GM12878 (cell line): ENCODE measurements around the gene OMG. TPM values are rescaled to one million over a fixed set of nuclear protein-coding genes. Genes with fewer than 3 reads are reported as not detected.
"Not testable (repeated sequence)": the region's sequence is repeated elsewhere in the genome, so short reads cannot be mapped to it uniquely, and the experiment has no call there.

Source experiments
- ATAC-seq: fragments of 200-7000 bp; cut with Tn5 transposase; 3 replicates; pipeline ENCODE4 v1.9.1; 2020; ENCODE audit warnings: mild to moderate bottlenecking, moderate library complexity
- BruUV-seq: library from RNA; stranded (reverse); fragments of 400-500 nt; replicated peaks from 2 replicates; lab custom pipeline; 2021; lab: Mats Ljungman, UMichigan
- CTCF ChIA-PET: fragments of 300-600 bp; sonication (Branson Sonifier 250); formaldehyde crosslinking; extraction: SDS; loops from one replicate; lab custom pipeline; 2021; ENCODE audit warnings: inconsistent platforms; lab: Yijun Ruan, JAX
- POLR2A ChIA-PET: fragments of 350-600 bp; formaldehyde crosslinking; extraction: SDS; loops from one replicate; lab custom pipeline; 2021; ENCODE audit warnings: inconsistent platforms; lab: Charles Lee
- RAD21 ChIA-PET: fragments of 300-600 bp; sonication (Branson Sonifier 250); formaldehyde crosslinking; loops from one replicate; lab custom pipeline; 2023; ENCODE audit warnings: antibody characterized with exemption; ENCODE audit not compliant: unreplicated experiment; lab: Charles Lee
- SMC1A ChIA-PET: fragments of 300-600 bp; sonication (Branson Sonifier 250); formaldehyde crosslinking; loops from one replicate; lab custom pipeline; 2023; ENCODE audit not compliant: unreplicated experiment, uncharacterized antibody; lab: Charles Lee
- DNase-seq: peaks from one replicate; pipeline ENCODE4 v3.0.0-alpha.2; 2011; ENCODE audit warnings: low read depth, low spot score
- FAIRE-seq: peaks from 3 replicates; lab custom pipeline; 2011; peaks lifted over from hg19 to GRCh38; lab: Jason Lieb, UNC
- H2AFZ ChIP-seq: 2 replicates; pipeline ENCODE4 v1.6.0; 2011; ENCODE audit warnings: low read depth, low read length, control low read depth; ENCODE audit not compliant: control insufficient read depth
- H3K27ac ChIP-seq: 2 replicates; pipeline ENCODE4 v1.5.1; 2011; ENCODE audit warnings: control low read depth; ENCODE audit not compliant: control insufficient read depth, insufficient read depth
- H3K27me3 ChIP-seq, 2 experiments: replicated peaks in 1 of 2; 2 replicates each; pipeline versions ENCODE4 v1.6.0 to v1.6.1; 2011; ENCODE audit warnings: low read length in 1 of 2; ENCODE audit not compliant: control insufficient read depth in 2 of 2, insufficient read depth in 2 of 2
- H3K36me3 ChIP-seq, 2 experiments: 2 replicates each; pipeline ENCODE4 v1.5.1; 2011; ENCODE audit warnings: low read length in 1 of 2; ENCODE audit not compliant: control insufficient read depth in 2 of 2, insufficient read depth in 2 of 2
- H3K4me1 ChIP-seq: 2 replicates; pipeline ENCODE4 v1.6.1; 2011; ENCODE audit warnings: mild to moderate bottlenecking, low read length, moderate library complexity, mixed read lengths; ENCODE audit not compliant: control insufficient read depth, insufficient read depth
- H3K4me2 ChIP-seq: 2 replicates; pipeline ENCODE4 v1.6.0; 2011; ENCODE audit warnings: control low read depth; ENCODE audit not compliant: control insufficient read depth, insufficient read depth
- H3K4me3 ChIP-seq: fragments of 200-600 bp; sonication (generic); 2 replicates; pipeline ENCODE4 v1.5.1; 2016
- H3K79me2 ChIP-seq: 2 replicates; pipeline ENCODE4 v1.6.0; 2011; ENCODE audit warnings: low read length; ENCODE audit not compliant: control insufficient read depth, insufficient read depth
- H3K9ac ChIP-seq: 2 replicates; pipeline ENCODE4 v1.8.0; 2011; ENCODE audit warnings: low read length, control low read depth, mixed read lengths; ENCODE audit not compliant: control insufficient read depth, insufficient read depth
- H3K9me3 ChIP-seq: replicated peaks from 3 replicates; pipeline ENCODE4 v1.5.1; 2011; ENCODE audit warnings: mild to moderate bottlenecking, low read length; ENCODE audit not compliant: control insufficient read depth, insufficient read depth
- H4K20me1 ChIP-seq: 2 replicates; pipeline ENCODE4 v1.6.0; 2011; ENCODE audit not compliant: control insufficient read depth, insufficient read depth
- CHD1 ChIP-seq: IDR thresholded peaks from 2 replicates; pipeline ENCODE4 v1.6.1; 2012; ENCODE audit warnings: low read depth, low read length, improper control_type of control experiment
- CTCF ChIP-seq, 3 experiments: IDR thresholded peaks in 2 of 3; conservative IDR thresholded peaks in 1 of 3; 2 replicates each; pipeline ENCODE4 v1.5.1; 2011; ENCODE audit warnings: low read depth in 3 of 3, low read length in 3 of 3, mild to moderate bottlenecking in 3 of 3, control low read depth in 2 of 3, moderate library complexity in 2 of 3, inconsistent platforms in 1 of 3, mixed read lengths in 1 of 3; ENCODE audit not compliant: control insufficient read depth in 2 of 3, insufficient read depth in 1 of 3; ENCODE audit errors: extremely low read depth in 1 of 3
- HDGF ChIP-seq: fragments of 450-650 bp; IDR thresholded peaks from 2 replicates; pipeline ENCODE4 v1.6.1; 2016; ENCODE audit warnings: antibody characterized with exemption
- IKZF1 ChIP-seq: fragments of 450-650 bp; conservative IDR thresholded peaks from 2 replicates; pipeline ENCODE4 v1.6.1; 2017; ENCODE audit warnings: antibody characterized with exemption, mild to moderate bottlenecking
- IKZF2 ChIP-seq, 2 experiments: fragments of 450-650 bp; IDR thresholded peaks; 2 replicates each; pipeline ENCODE4 v1.6.1; 2017; ENCODE audit warnings: mild to moderate bottlenecking in 2 of 2, moderate library complexity in 2 of 2
- NBN ChIP-seq: fragments of 450-650 bp; IDR thresholded peaks from 2 replicates; pipeline ENCODE4 v1.6.1; 2016
- NR2C1 ChIP-seq: fragments of 450-650 bp; IDR thresholded peaks from 2 replicates; pipeline ENCODE4 v1.6.1; 2017; ENCODE audit warnings: antibody characterized with exemption, mild to moderate bottlenecking, moderate library complexity
- NR2F1 ChIP-seq: fragments of 450-650 bp; conservative IDR thresholded peaks from 2 replicates; pipeline ENCODE4 v1.6.1; 2017; ENCODE audit warnings: mild to moderate bottlenecking
- RAD21 ChIP-seq: IDR thresholded peaks from 2 replicates; pipeline ENCODE4 v1.6.1; 2011; ENCODE audit warnings: mild to moderate bottlenecking, low read depth, low read length, moderate library complexity; ENCODE audit not compliant: insufficient read depth
- RAD51 ChIP-seq: fragments of 450-650 bp; IDR thresholded peaks from 2 replicates; pipeline ENCODE4 v1.6.1; 2016; ENCODE audit warnings: moderate library complexity, mild to moderate bottlenecking, inconsistent platforms
- RELB ChIP-seq: fragments of 450-650 bp; IDR thresholded peaks from 2 replicates; pipeline ENCODE4 v1.6.1; 2017; ENCODE audit warnings: low read depth, mild to moderate bottlenecking, moderate library complexity
- SMARCA5 ChIP-seq: fragments of 450-650 bp; IDR thresholded peaks from 2 replicates; pipeline ENCODE4 v1.6.1; 2017; ENCODE audit warnings: mild to moderate bottlenecking
- TAF1 ChIP-seq: IDR thresholded peaks from 2 replicates; pipeline ENCODE4 v1.6.1; 2011; ENCODE audit warnings: mild to moderate bottlenecking, low read depth, low read length, borderline replicate concordance
- YY1 ChIP-seq: IDR thresholded peaks from 2 replicates; pipeline ENCODE4 v1.6.1; 2011; ENCODE audit warnings: low read depth, mild to moderate bottlenecking, low read length
- ZNF384 ChIP-seq: IDR thresholded peaks from 2 replicates; pipeline ENCODE4 v1.6.1; 2012; ENCODE audit warnings: low read depth, mild to moderate bottlenecking, low read length, improper control_type of control experiment, borderline replicate concordance
- ZNF687 ChIP-seq: fragments of 450-650 bp; IDR thresholded peaks from 2 replicates; pipeline ENCODE4 v1.6.1; 2017; ENCODE audit warnings: mild to moderate bottlenecking, moderate library complexity
- WGBS: methylation state at CpG from one replicate; pipeline ENCODE4 v1.1.6; 2016; ENCODE audit warnings: low lambda C conversion rate; ENCODE audit not compliant: insufficient replicate concordance, insufficient coverage; ENCODE audit errors: missing lambda C conversion rate; 5-methylcytosine and 5-hydroxymethylcytosine counted together
- in situ Hi-C: fragments of 300-500 bp; cut with MboI; formaldehyde crosslinking; loops from 9 replicates; pipeline ENCODE4 v1.14.3; 2018; ENCODE audit warnings: mixed read lengths
- intact Hi-C: fragments of 100-400 bp; cut with micrococcal nuclease; formaldehyde crosslinking; loops from one replicate; pipeline ENCODE4 v1.14.2; 2022; ENCODE audit not compliant: unreplicated experiment
- polyA plus RNA-seq, 11 experiments: library from polyadenylated mRNA; depleted of rRNA in 4 of 11; unstranded in 6 of 11; stranded (reverse) in 5 of 11; fragments of >200 nt; fragmentation: Nextera tagmentation in 4 of 11; fragmentation: Illumina TruSeq in 1 of 11; extraction: Ambion mirVana in 4 of 11; extraction: Trizol in 1 of 11; gene quantifications; 1 replicate in 1 of 11; 2 replicates in 10 of 11; pipeline versions ENCODE4 v1.2.1 to v1.2.3, GENCODE V29; 2011 to 2016; ENCODE audit warnings: inconsistent platforms in 2 of 11, missing spikeins in 2 of 11, low read depth in 1 of 11
- total RNA-seq, 4 experiments: library from RNA; depleted of rRNA in 3 of 4; stranded (reverse); fragments of >200 nt in 3 of 4; fragmentation: Illumina TruSeq in 1 of 4; extraction: Trizol in 1 of 4; gene quantifications; 2 replicates each; pipeline versions ENCODE4 v1.2.1 to v1.2.3, GENCODE V29; 2013 to 2021

OMG gene
- total and polyA plus RNA-seq, 10 of the 15 experiments (the other 5 are each of a cell fraction or from before 2014, with no cell fraction given), result 0.09 to 0.96 (median 0.26) TPM

GRCh38 chr17:31312223-31312622, 15.2 kb upstream of the OMG start:
- SMC1A ChIA-PET, result interaction anchor here (0.7 to 8.0 kb wide), 8 partner anchors 9 to 590 kb away, joined by 3 to 101 read pairs (median 4); partner anchors contain the start of gene EVI2A
- TF ChIP-seq NR2F1, result peak; percentile 63
- TF ChIP-seq YY1, result peak; percentile 87
- peak; percentile 50; the same call in 1 of the 2 replicates for TF ChIP-seq RELB
- peak; percentile 17; the same call in 1 of the 2 replicates for TF ChIP-seq RAD51
- peak; percentile 21; the same call in 1 of the 2 replicates for TF ChIP-seq ZNF687
- TF ChIP-seq CHD1, result peak; percentile 72; the same call in 1 of the 2 replicates
- TF ChIP-seq IKZF2 (IDR thresholded peaks at IDR 0.05), result peak; percentile 53 to 61
- TF ChIP-seq IKZF1, result peak; percentile 39; the same call in 1 of the 2 replicates
- 0 out of 2 replicates have a peak, but pooled peaks have one; percentile 32 for TF ChIP-seq SMARCA5
- peak; percentile 78 for TF ChIP-seq ZNF384
- peak; percentile 92; the same call in 1 of the 2 replicates for TF ChIP-seq HDGF
- TF ChIP-seq RAD21, result peak; percentile 31; the same call in 1 of the 2 replicates
- peak in 1 of 3 experiments; percentile 20; a peak in 2 of 6 replicates for TF ChIP-seq CTCF (IDR thresholded peaks at IDR 0.05 in 2 of 3, conservative IDR thresholded peaks at IDR 0.05 in 1 of 3; ENCODE audit: control insufficient read depth in 2 of 3, extremely low read depth in 1 of 3, insufficient read depth in 1 of 3, low read depth in 3 of 3, low read length in 3 of 3)
- TF ChIP-seq NBN, result peak; percentile 73
- TF ChIP-seq TAF1, result peak; percentile 57; the same call in 1 of the 2 replicates
- peak; percentile 16; the same call in 1 of the 2 replicates for TF ChIP-seq NR2C1

More at GRCh38 chr17:31312223-31312622, 15.2 kb upstream of the OMG start:
- H3K9me3 ChIP-seq, H3K27me3 ChIP-seq, FAIRE-seq, BruUV-seq, H4K20me1 ChIP-seq, H3K36me3 ChIP-seq, DNase-seq, in situ Hi-C loops: not testable (repeated sequence)
- 4% methylated on average over 7 of the region's 7 CpGs for WGBS
- H3K4me2 ChIP-seq, result peak overlapping the region; percentile 97
- POLR2A ChIA-PET, result interaction anchor here (0.7 to 2.1 kb wide), 6 partner anchors 9 to 1755 kb away, joined by 3 to 7 read pairs (median 3); partner anchors contain the start of gene EVI2A
- H3K4me1 ChIP-seq, result peaks cover 26% of the 10 kb centered on the region
- peak overlapping the region; percentile 93 for H3K9ac ChIP-seq
- intact Hi-C loops, result loop anchor here (10.0 kb wide), 1 partner anchor 593 kb away; the partner anchor contains the start of gene UTP6
- 0 out of 2 replicates have a peak overlapping the region, but pooled peaks have one; percentile 4 for H2AFZ ChIP-seq
- CTCF ChIA-PET, result interaction anchor here (0.7 to 10.7 kb wide), 5 partner anchors 9 to 102 kb away, joined by 3 to 80 read pairs (median 4); partner anchors contain the start of gene EVI2A
- H3K79me2 ChIP-seq, result peaks cover 88% of the 10 kb centered on the region
- ATAC-seq, result peak; percentile 32; the same call in 2 of the 3 replicates
- peak overlapping the region; percentile 69 for H3K4me3 ChIP-seq
- RAD21 ChIA-PET, result interaction anchor here (0.7 to 3.9 kb wide), 8 partner anchors 7 to 216 kb away, joined by 3 to 39 read pairs (median 5); partner anchors contain the start of gene EVI2A
- peak overlapping the region; percentile 95 for H3K27ac ChIP-seq
